ENCODE measurements around the gene PCDH15. TPM values are rescaled to one million over a fixed set of nuclear protein-coding genes. Genes with fewer than 3 reads are reported as not detected.

PCDH15 gene
- total RNA-seq, 1 donor from 2014 or later: not detected

DNA sequence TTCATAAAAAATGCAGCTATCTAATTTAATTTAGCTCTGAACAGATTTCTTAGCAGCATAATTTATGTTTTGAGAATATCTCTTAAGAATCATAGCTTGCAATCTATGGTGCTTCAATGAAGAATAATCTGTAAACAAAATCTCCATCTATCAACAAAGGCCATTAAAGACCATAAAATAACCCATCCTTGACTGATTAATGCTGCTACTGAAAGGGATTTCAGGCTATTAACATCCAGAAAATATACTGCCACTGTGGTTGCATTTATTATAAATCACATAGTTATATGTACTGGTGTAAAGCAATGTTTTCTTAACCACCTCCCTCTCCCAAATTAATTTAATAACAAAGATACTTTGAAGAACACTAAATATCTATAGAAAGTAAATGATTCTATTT is 191.6 kb downstream of the PCDH15 start:
- Mint-ChIP-seq H3K4me1 (ENCODE audit: low read depth, unreplicated experiment) (no peaks in the 10 kb centered on the region), H3K36me3 (ENCODE audit: low read depth, unreplicated experiment) (no peaks in the 10 kb centered on the region)

DNA sequence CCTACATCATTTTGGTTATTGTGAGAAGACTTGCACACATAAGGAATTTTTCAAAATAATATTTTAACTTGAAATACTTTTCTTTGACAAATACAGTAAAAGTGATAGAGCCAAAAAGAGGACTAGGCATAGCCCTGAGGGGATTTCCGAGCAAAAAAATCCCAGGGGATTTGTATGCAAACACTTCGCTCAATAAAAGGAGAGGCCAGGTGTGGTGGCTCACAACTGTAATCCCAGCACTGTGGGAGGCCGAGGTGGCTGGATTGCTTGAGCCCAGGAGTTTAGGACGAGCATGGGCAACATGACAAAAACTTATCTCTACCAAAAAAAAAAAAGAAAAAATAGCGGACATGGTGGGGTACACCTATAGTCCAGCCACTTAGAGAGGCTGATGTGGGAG is 193.0 kb downstream of the PCDH15 start:
- Histone ChIP-seq H3K9me3 (ENCODE audit: insufficient read depth, low read depth, low read length) (no peaks in the 10 kb centered on the region), H3K4me3 (ENCODE audit: insufficient read depth, low read depth, low read length) (no peak overlapping the region), H3K36me3 (ENCODE audit: insufficient read depth, low read length) (no peaks in the 10 kb centered on the region), H3K4me1 (ENCODE audit: insufficient read depth, low read length) (no peaks in the 10 kb centered on the region), H3K27ac (ENCODE audit: low read depth, low read length) (no peak overlapping the region), H2AFZ (ENCODE audit: low read depth, low read length) (no peak overlapping the region), H3K4me2 (ENCODE audit: low read length) (no peak overlapping the region), H3K27me3 (ENCODE audit: insufficient read depth, low read length) (no peaks in the 10 kb centered on the region), H3K9ac (ENCODE audit: low read length) (no peak overlapping the region), H3K79me2 (ENCODE audit: insufficient read depth, low read length) (no peaks in the 10 kb centered on the region), H4K20me1 (ENCODE audit: insufficient read depth, low read length) (no peaks in the 10 kb centered on the region)
- H3K27ac Mint-ChIP-seq (ENCODE audit: unreplicated experiment): no peak overlapping the region
- H3K36me3 Mint-ChIP-seq (ENCODE audit: low read depth, unreplicated experiment): no peaks in the 10 kb centered on the region
- H3K4me3 Mint-ChIP-seq (ENCODE audit: unreplicated experiment): no peak overlapping the region
- H3K9me3 Mint-ChIP-seq (ENCODE audit: unreplicated experiment): no peaks in the 10 kb centered on the region
- FAIRE-seq (no peak), DNase-seq (ENCODE audit: low read depth) (no peak)
- TF ChIP-seq, protein P1, sequence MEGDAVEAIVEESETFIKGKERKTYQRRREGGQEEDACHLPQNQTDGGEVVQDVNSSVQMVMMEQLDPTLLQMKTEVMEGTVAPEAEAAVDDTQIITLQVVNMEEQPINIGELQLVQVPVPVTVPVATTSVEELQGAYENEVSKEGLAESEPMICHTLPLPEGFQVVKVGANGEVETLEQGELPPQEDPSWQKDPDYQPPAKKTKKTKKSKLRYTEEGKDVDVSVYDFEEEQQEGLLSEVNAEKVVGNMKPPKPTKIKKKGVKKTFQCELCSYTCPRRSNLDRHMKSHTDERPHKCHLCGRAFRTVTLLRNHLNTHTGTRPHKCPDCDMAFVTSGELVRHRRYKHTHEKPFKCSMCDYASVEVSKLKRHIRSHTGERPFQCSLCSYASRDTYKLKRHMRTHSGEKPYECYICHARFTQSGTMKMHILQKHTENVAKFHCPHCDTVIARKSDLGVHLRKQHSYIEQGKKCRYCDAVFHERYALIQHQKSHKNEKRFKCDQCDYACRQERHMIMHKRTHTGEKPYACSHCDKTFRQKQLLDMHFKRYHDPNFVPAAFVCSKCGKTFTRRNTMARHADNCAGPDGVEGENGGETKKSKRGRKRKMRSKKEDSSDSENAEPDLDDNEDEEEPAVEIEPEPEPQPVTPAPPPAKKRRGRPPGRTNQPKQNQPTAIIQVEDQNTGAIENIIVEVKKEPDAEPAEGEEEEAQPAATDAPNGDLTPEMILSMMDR (IDR thresholded peaks at IDR 0.05; ENCODE audit: insufficient read depth, low read depth, low read length): no peak
- TF ChIP-seq EZH2 (IDR thresholded peaks at IDR 0.05; ENCODE audit: insufficient read depth, low read length): no peak
- H3K4me1 Mint-ChIP-seq (ENCODE audit: low read depth, unreplicated experiment): no peaks in the 10 kb centered on the region
- no peaks in the 10 kb centered on the region for H3K27me3 Mint-ChIP-seq (ENCODE audit: low read depth, unreplicated experiment)

More for the DNA sequence above, 191.6 kb downstream of the PCDH15 start:
- H3K27me3 Mint-ChIP-seq (ENCODE audit: low read depth, unreplicated experiment): no peaks in the 10 kb centered on the region
- H4K20me1 ChIP-seq (ENCODE audit: insufficient read depth, low read length): no peaks in the 10 kb centered on the region
- H2AFZ ChIP-seq (ENCODE audit: low read depth, low read length): no peak overlapping the region
- H3K9me3 ChIP-seq (ENCODE audit: insufficient read depth, low read depth, low read length): no peaks in the 10 kb centered on the region
- no peak overlapping the region for H3K9ac ChIP-seq (ENCODE audit: low read length)
- H3K4me1 ChIP-seq (ENCODE audit: insufficient read depth, low read length): no peaks in the 10 kb centered on the region
- FAIRE-seq (no peak), DNase-seq (ENCODE audit: low read depth) (no peak)
- TF ChIP-seq, protein P1 (IDR thresholded peaks at IDR 0.05; ENCODE audit: insufficient read depth, low read depth, low read length): no peak
- no peak for TF ChIP-seq EZH2 (IDR thresholded peaks at IDR 0.05; ENCODE audit: insufficient read depth, low read length)
- no peak overlapping the region for H3K27ac Mint-ChIP-seq (ENCODE audit: unreplicated experiment)
- no peaks in the 10 kb centered on the region for H3K79me2 ChIP-seq (ENCODE audit: insufficient read depth, low read length)
- no peak overlapping the region for H3K4me2 ChIP-seq (ENCODE audit: low read length)
- H3K27me3 ChIP-seq (ENCODE audit: insufficient read depth, low read length): no peaks in the 10 kb centered on the region
- no peaks in the 10 kb centered on the region for H3K36me3 ChIP-seq (ENCODE audit: insufficient read depth, low read length)
- no peak overlapping the region for H3K4me3 ChIP-seq (ENCODE audit: insufficient read depth, low read depth, low read length)
- H3K9me3 Mint-ChIP-seq (ENCODE audit: unreplicated experiment): no peaks in the 10 kb centered on the region
- H3K4me3 Mint-ChIP-seq (ENCODE audit: unreplicated experiment): no peak overlapping the region
- no peak overlapping the region for H3K27ac ChIP-seq (ENCODE audit: low read depth, low read length)

DNA sequence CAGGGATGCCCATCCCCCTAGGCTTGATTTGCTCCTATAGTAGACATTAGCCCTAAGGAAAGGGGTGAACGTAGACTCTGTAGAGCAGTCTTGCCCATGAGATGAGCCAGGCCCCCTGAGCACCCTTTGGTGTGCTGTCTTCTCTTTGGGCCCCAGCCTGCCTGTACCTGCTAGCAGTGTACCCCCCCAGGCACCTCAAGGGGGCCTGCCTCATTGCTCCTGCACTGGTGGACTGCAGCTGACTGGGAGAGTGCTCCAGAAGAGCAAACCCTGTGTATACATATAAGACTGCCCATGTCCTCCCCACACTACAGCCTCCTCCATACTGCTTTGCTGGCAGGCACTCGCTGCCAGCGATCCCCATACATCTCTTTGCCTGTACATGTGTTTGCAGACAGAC is 206.7 kb downstream of the PCDH15 start:
- no peaks in the 10 kb centered on the region for H3K4me1 ChIP-seq (ENCODE audit: insufficient read depth, low read length)
- DNase-seq (ENCODE audit: low read depth): no peak
- Mint-ChIP-seq H3K4me1 (ENCODE audit: low read depth, unreplicated experiment) (no peaks in the 10 kb centered on the region), H3K9me3 (ENCODE audit: unreplicated experiment) (no peaks in the 10 kb centered on the region), H3K4me3 (ENCODE audit: unreplicated experiment) (no peak overlapping the region), H3K27me3 (ENCODE audit: low read depth, unreplicated experiment) (no peaks in the 10 kb centered on the region), H3K36me3 (ENCODE audit: low read depth, unreplicated experiment) (no peaks in the 10 kb centered on the region), H3K27ac (ENCODE audit: unreplicated experiment) (no peak overlapping the region)
- no peak overlapping the region for H2AFZ ChIP-seq (ENCODE audit: low read depth, low read length)
- no peaks in the 10 kb centered on the region for H3K27me3 ChIP-seq (ENCODE audit: insufficient read depth, low read length)
- H3K27ac ChIP-seq (ENCODE audit: low read depth, low read length): no peak overlapping the region
- no peak for TF ChIP-seq EZH2 (IDR thresholded peaks at IDR 0.05; ENCODE audit: insufficient read depth, low read length)
- TF ChIP-seq, protein P1 (IDR thresholded peaks at IDR 0.05; ENCODE audit: insufficient read depth, low read depth, low read length): no peak
- H4K20me1 ChIP-seq (ENCODE audit: insufficient read depth, low read length): no peaks in the 10 kb centered on the region
- H3K36me3 ChIP-seq (ENCODE audit: insufficient read depth, low read length): no peaks in the 10 kb centered on the region
- H3K79me2 ChIP-seq (ENCODE audit: insufficient read depth, low read length): no peaks in the 10 kb centered on the region
- H3K9ac ChIP-seq (ENCODE audit: low read length): no peak overlapping the region
- peaks cover 5% of the 10 kb centered on the region for H3K9me3 ChIP-seq (ENCODE audit: insufficient read depth, low read depth, low read length)
- H3K4me3 ChIP-seq (ENCODE audit: insufficient read depth, low read depth, low read length): no peak overlapping the region
- H3K4me2 ChIP-seq (ENCODE audit: low read length): no peak overlapping the region
- FAIRE-seq: no peak
